Muscle of back (tissue), 13 donors: ENCODE data around the gene GET4. TPM values are rescaled to one million over a fixed set of nuclear protein-coding genes. Genes with fewer than 3 reads are reported as not detected.
A peak's percentile ranks its signal among the peaks of the same experiment; 100 is the strongest.

Source experiments
- DNase-seq, 3 donors: peaks; one replicate each; pipeline versions ENCODE4 v3.0.0 to v3.0.0-alpha.2; 2013
- long read RNA-seq, 9 donors: transcript quantifications; one replicate each; lab custom pipeline, GENCODE V29; 2026
- polyA plus RNA-seq, 10 donors: library from polyadenylated mRNA; unstranded; fragments of 120-200 nt; gene quantifications; one replicate each; pipeline ENCODE4 v1.2.1, GENCODE V29; 2013; ENCODE audit not compliant: insufficient read length in 10 of 10

GET4 gene, protein sequence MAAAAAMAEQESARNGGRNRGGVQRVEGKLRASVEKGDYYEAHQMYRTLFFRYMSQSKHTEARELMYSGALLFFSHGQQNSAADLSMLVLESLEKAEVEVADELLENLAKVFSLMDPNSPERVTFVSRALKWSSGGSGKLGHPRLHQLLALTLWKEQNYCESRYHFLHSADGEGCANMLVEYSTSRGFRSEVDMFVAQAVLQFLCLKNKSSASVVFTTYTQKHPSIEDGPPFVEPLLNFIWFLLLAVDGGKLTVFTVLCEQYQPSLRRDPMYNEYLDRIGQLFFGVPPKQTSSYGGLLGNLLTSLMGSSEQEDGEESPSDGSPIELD
- polyA plus RNA-seq = 10 to 100 TPM; 27.5 to 39.4 (median 36.7) TPM
- long read RNA-seq, donor 1, transcript GET4-201 (9 exons, 2,090 nt) = major isoform, 15 of 15 reads
- long read RNA-seq, donor 1, partial matches to known transcripts = 0 of 15 reads
- long read RNA-seq, donor 1, other reads (novel, unspliced or antisense) = 0 of 15 reads
- long read RNA-seq, donor 2, full-length matches to known transcripts = 33 of 38 reads
- long read RNA-seq, donor 2, partial matches to known transcripts = 5 of 38 reads
- long read RNA-seq, donor 2, other reads (novel, unspliced or antisense) = 0 of 38 reads
- long read RNA-seq, donor 3 = 0 reads
- long read RNA-seq, donor 4, full-length matches to known transcripts = 18 of 18 reads
- long read RNA-seq, donor 4, partial matches to known transcripts = 0 of 18 reads
- long read RNA-seq, donor 4, other reads (novel, unspliced or antisense) = 0 of 18 reads
- long read RNA-seq, donor 5, full-length matches to known transcripts = 24 of 34 reads
- long read RNA-seq, donor 5, partial matches to known transcripts = 10 of 34 reads
- long read RNA-seq, donor 5, other reads (novel, unspliced or antisense) = 0 of 34 reads
- long read RNA-seq, donor 6, transcript GET4-201 (9 exons, 2,090 nt) = major isoform, 17 of 22 reads
- long read RNA-seq, donor 6, partial matches to known transcripts = 5 of 22 reads
- long read RNA-seq, donor 6, other reads (novel, unspliced or antisense) = 0 of 22 reads
- long read RNA-seq, donor 7, full-length matches to known transcripts = 11 of 11 reads
- long read RNA-seq, donor 7, partial matches to known transcripts = 0 of 11 reads
- long read RNA-seq, donor 7, other reads (novel, unspliced or antisense) = 0 of 11 reads
- long read RNA-seq, donor 8, transcript GET4-201 (9 exons, 2,090 nt) = major isoform, 10 of 10 reads
- long read RNA-seq, donor 8, partial matches to known transcripts = 0 of 10 reads
- long read RNA-seq, donor 8, other reads (novel, unspliced or antisense) = 0 of 10 reads
- long read RNA-seq, donor 9, partial matches to known transcripts = 0 of 3 reads
- long read RNA-seq, donor 9, other reads (novel, unspliced or antisense) = 0 of 3 reads

DNA sequence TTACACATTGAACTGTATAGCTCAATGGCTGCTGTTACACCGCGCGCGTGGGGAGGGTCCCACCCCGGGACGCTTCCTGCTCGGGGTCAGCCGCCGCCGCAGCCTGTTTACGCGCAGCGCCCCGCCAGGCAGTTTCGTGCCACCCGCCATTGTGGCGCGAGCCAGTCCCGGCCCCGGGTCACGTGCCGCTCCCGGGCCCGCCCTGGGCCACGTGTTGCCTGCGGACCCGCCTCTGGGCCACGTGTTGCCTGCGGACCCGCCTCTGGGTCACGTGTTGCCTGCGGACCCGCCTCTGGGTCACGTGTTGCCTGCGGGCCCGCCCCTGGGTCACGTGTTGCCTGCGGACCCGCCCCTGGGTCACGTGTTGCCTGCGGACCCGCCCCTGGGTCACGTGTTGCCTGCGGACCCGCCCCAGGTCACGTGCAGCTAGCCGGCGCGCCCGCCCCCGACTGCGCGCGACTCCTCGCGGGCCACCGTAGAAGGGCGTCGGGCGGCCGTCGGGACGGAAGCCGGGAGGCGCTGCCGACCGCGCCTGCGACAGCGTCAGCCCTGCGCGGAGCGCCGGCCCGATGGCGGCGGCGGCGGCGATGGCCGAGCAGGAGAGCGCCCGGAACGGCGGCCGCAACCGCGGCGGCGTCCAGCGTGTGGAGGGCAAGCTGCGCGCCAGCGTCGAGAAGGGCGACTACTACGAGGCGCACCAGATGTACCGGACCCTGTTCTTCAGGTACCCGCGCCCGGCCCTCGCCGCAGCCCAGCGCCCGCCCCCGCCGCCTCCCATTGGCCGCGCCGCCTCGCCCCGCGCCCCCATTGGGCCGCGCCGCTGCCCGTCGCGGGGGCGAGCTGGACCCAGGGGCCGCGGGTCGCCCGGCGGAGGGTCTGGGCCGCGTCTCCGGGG lies at the start of gene GET4:
GET4 (plus strand) TSS at position 478 of the 895 bp plus-strand sequence; CDS start at position 570, 92 bp downstream.
- peak; percentile 96 to 99 (median 97) for DNase-seq

DNA sequence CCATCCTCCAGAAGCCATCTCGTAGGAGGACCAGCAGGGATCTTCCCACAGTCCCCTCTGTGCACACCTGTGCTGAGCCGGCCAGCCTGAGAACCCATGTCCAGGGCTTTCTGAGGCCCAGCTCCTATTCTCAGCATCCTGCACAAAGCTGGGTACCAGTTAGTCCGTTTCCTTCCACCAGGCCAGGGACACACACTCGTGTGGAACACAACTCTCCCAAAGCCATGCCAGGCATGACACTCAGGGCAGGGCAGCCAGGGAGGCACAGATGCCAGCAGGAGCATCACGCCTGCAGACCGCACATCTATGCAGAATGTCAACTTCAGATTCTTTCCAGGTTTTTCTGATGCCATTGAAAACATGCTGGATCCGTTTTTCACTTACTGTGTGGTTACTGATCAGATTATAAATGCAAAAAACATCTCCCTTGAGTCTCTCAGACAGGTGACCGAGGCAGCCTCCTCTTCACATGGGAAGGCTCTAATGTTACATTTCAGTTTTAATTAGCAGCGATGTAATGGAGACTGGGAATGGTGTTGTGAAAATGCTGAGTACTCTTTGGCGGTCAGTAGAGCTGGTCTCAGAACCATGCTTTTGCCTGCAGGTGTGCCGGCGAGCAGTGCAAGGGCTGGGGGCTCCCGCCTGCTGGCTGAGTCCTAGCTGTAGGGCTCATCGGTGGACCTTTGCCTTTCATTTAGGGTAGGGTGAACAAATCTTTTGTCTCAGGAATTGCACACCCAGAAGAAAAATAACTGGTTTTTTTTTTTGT lies 47.4 kb upstream of the GET4 start:
- DNase-seq = no peak

DNA sequence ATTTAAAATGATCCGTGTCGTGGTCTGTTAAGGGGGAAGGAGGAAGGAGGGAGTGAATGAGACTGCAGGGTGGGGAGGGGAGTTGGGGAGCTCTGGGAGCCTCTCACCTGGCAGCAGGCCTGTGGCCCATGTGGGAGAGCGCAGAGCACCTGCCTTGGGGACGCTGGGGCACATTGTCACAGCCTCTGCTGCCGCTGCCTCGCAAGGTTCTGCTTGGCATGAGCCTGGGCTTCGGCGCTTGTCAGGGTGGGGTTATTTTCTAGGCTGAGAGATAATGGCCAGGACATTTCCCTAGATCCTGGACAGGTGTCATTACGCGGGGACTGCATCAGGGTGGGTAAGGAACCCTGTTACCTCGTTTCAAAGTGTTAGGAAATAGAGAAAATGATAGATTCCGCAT lies 46.3 kb upstream of the GET4 start:
- no peak for DNase-seq

DNA sequence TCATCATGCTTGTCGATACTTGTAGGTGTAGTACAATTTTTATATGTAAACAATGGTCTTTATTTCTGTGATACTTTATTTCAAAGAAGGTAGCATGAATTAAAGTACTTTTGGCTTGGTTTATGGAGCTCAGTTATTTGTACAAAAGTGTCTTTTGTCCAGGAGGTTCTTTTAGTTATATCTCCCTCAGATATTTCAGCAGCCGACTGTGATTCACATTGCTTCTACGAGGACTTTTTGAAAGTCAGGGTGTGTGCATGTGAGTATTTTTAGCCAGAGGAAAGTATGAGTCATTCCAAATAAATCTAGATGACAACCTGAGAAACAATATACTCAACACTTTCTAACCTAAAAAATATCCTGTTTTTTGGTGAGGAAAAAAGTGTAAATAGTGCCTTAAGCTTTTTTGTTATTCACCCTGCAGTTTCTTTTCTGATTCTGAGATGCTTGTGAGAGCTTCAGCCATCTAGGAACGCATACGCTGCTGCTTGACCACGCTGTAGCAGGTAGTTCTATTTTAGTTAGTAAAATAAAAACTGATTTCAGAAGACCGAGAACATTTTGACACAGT lies 44.7 kb upstream of the GET4 start:
- DNase-seq = peak; percentile 80 to 90 (median 87)

DNA sequence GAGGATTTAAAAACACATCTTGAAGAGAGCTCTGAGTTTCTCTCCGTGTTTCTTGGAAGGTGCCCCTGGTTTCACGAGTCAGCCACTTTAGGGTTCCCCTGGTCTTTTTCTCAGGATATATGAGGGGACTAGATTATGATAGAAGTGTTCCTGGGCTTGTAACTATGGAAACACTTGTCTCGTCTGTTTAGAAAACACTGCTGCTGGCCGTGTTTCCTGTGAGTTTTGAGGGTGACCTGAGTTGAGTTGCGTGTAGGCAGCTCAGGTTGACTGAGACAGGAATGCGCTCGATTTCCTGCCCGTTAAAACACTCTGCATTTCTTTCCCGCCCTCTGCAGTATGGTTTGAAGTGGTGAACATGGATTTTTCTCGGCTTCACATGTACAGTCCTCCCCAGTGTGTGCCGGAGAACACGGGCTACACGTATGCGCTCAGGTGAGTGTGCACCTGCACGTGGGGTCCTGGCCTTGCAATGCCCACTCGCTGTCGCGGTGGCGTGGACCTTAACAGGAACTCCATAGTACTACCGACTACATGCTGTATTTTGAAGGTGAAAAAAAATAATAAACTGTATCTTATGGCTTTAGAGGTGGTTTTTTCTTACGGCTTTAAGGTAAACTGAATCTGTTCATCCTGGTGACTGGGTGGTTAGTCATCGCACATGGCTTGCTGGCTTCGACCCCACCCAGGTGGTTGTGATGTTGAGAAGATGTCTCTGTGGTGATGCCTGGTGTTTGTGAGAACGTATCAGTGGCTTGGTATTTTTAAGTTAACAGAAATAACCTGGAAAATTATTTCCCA lies 44.0 kb upstream of the GET4 start, which contains the start of gene SUN1:
SUN1 (plus strand) TSS at position 310 of the 801 bp plus-strand sequence; CDS start at position 359, 49 bp downstream.
- peak; percentile 60 to 70 (median 63) for DNase-seq

DNA sequence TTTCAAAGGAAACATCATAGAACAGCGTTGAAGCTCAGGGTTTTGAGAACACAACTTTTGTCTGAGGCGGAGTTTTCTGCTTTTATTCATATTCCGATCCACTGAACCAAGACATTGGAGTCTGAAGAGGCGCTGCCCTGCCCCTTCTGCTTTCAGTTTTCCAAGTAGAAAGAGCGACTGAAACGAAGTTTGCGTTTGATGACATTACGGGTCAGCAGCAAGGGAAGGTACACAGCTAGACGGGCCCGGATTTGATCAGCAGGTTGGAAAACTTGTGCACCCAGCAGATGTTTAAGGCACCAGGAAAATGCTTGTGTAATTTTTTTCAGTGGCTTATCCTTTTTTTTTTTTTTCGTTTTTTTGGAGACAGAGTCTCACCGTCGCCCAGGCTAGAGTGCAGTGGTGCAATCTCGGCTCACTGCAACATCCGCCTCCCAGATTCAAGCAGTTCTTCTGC lies 43.4 kb upstream of the GET4 start:
- DNase-seq = no peak

DNA sequence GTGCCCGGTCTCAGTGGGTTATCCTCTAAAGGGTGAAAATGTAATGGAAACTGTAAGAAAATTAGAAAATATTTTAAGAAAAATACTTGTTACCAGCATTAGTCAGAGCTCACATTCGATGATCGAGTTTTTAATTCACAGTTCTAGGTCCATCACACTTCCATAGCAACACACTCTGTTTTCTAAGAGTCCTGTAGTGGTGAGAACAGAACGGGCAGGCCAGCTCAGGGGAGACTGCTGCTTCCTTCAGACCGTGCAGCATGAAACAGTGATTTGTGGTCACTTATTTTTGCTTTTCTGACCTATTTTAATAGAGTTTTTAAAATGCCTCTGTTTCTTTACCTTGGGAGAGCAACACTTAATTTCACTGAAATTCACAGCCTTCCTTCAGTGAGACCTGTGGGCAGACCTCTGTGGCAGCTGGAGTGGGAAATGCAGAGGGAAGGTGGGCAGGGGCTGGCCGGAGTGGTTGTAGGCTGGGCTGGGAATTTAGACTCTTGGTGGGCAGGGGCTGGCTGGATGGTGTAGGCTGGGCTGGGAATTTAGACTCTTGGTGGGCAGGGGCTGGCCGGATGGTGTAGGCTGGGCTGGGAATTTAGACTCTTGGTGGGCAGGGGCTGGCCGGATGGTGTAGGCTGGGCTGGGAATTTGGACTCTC lies 42.6 kb upstream of the GET4 start:
- no peak for DNase-seq

DNA sequence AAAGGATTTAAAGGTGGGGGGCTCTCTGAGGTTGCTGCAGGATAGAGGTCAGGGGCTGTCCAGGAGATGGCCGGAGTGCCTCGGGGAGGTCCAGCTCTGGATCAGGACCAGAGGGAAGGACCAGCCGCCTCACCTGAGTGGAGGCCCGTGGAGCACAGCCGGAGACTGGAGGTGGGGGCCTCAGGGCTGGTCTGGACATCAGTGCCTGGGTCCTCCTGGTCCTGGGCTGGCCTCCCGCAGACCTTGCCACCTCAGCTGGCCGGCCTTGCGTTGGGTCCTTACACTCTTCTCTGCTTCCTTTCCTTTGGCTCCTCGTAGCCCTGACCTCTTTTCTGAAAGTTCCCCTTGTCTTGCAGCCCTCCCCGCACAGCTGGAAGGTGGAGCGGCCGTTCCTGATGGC lies 42.1 kb upstream of the GET4 start:
- DNase-seq = no peak

DNA sequence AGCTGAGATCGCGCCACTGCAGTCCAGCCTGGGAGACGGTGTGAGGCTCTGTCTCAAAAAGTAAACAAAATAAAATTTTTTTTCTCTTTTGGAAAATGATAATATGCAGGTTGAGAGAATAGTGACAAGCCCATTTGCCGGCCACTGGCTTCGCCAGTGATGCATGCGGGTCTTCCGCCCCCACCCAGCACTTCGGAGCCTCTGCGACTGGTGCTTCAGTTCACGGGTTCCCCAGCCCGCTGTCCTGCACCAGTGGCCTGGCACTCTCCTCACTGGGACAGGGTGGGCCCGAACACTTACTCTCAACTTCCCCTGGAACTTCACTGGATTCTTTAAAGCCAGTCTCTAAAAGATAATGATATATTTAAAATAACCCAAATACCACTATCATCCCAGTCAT lies 41.3 kb upstream of the GET4 start:
- no peak for DNase-seq

DNA sequence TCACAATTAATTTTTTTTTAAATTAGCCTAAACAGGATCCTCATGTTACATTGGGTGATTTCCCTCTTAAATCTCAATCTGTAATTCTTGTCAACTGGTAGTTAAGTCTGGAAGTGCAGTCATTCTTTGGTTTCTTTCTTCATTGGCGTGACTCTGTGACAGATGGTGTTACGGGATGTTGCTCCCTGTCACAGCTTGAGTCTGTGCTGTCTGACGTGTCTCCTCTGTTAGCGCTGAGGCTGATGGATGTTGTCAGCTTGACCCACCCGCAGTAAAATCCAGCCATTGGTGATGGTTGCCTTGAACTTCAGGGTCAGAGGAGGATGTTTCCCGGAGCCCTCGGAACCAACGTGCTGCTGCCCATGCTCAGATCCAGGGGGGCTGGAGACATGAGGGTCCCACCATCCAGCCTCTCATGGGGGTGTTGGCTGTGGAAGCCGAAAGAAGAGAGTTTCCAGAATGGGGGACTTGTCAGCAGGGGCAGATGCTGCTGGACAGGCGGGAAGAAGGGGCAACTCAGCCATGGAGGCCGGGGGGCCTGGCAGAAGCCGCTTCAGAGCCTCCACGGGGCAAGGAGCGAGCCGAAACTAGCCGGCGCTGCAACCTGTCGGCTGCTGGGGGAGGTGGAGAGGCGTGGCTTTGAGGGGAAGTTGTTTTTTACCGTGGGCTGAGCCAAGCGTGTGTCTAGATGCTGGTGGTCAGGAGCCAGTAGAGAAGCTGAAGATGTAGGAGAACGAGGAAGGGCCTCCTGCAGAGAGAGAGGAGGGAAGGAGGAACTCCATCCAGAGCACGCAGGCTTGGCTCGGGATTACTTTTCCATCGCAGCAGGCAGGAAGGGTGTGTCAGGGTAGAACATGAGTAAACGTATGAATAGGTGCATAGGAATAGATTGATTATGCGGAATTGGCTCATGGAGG lies 40.6 kb upstream of the GET4 start:
- no peak for DNase-seq

DNA sequence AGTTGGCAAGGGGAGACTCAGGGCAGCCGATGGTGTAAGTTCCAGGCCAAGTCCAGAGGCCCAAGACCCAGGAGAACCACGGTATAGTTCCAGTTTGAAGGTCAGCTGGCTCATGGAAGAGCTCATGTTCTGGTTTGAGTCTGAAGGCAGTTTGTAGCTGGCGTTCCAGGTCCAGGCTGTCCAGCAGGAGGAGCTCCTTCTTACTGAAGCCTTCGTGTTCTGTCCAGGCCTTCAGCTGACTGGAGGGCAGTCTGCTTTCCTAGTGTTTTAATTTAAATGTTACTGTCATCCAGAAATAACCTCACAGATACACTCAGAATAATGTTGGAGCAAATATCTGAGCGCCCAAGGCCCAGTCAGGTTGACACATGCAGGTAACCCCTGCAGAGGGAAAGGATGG lies 39.9 kb upstream of the GET4 start:
- peak in 1 of 3 donors; percentile 35 for DNase-seq

DNA sequence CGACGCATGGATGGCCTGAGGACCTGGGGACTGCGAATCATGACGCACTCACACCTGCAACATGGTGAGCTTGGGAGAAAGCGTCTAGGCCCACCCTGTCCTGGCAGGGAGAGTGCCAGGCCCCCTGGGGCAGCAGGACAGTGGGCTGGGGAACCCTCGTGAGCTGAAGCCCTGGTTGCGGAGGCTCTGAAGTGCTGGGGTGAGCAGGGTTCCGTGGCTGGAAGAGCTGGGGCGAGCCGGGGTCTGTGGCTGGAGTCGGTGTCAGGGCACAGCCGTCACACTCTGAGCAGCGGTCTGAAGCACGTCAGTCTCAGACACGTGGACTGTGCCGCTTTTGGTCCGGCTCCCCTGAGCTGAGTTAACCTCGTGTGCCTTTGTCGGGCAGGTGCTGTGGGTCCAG lies 39.4 kb upstream of the GET4 start:
- DNase-seq = no peak

DNA sequence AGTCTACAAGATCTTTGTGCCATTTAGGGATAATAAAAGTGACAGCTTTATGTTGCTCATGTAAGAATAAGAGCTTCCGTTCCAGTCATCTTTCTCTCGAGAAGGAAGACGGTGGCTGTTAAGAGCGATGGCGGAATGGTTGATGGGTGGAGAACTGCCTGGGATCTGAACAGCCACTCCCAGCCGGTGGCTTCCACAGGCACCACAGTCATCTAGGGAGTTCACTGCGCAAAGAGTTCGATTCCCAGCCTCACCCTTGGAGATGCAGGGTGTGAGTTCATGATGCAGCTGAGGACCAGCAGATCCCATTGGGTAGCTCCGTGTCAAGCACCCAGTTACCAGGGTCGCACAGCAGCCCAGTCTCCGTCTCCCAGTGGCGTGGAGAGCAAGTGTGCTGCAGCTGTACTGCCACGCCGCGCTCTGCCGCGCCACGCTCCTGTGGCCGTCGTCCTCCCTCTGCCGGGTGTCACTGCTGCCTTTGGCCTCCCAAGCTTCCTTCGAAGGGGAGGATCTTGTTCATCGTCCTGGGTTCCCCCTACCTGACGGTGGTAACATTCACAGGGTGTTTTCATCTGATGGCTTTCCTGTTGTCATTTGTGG lies 36.3 kb upstream of the GET4 start:
- DNase-seq = no peak

DNA sequence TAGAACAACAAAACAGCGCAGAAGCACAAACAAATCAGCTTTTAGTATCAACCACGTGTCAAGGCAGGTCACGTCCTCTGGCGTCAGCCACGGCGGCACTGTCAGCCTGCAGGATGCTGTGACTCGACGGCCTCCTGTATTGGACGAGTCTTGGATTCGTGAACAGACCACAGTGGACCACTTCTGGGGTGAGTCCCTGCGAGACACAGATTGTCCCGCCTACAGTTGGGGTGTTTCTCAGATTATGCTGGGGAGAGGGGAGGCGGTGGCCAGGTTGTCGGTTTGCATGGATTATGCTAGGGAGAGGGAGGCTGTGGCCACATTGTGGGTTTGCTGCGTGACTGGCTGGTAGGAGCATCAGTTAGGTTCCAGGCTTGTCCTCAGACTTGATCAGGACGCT lies 34.4 kb upstream of the GET4 start:
- DNase-seq = no peak

DNA sequence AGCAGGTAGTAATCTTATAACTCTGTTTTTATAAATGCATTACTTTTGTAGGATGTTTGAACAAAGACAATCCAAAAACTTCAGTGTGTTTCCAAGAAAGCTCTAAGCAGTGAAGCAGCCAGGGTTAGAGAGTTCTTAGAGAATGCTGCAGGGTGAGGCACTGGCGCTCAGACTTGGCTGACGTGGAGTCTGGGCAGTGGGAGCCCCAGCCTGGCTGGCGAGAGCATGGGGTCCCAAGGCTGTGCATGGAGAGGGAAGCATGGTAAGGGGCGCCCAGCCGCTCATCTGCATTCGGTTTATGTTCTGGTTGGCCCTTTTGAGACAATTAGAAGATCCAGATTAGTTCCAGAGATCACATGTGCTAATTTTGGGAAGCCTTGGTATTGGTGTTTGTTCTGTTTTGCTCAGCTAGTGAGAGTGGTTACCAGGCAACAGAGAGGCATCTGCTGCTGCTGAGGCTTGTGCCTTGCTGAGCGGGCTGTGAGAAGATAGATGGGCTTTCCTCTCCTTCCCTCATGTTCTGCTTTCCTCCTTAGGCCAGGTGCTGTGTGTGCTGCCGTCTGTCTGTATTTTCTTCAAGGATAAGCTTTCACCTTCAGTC lies 33.8 kb upstream of the GET4 start:
- peak in 1 of 3 donors; percentile 58 for DNase-seq

DNA sequence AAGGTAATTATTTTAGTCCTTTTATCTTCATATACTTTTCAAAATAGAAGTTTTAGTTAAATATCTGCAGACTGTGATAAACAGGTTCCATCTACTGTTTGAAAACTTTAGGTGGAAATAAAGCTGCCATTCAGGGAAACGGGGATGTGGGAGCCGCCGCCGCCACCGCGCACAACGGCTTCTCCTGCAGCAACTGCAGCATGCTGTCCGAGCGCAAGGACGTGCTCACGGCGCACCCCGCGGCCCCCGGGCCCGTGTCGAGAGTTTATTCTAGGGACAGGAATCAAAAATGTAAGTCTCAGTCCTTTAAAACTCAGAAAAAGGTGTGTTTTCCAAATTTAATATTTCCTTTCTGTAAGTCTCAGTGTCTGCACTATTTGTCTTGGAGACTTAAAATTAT lies 33.1 kb upstream of the GET4 start:
- DNase-seq = no peak
